Activated gamma-delta T cell (primary cell): ENCODE results near the gene GHRL.
"Not testable (repeated sequence)": the region's sequence is repeated elsewhere in the genome, so short reads cannot be mapped to it uniquely, and the experiment has no call there.

ENCODE experiments used
- DNase-seq: peaks from one replicate; lab custom pipeline; 2025; lab: John Stamatoyannopoulos, UW

The GHRL gene

GRCh38 chr3:10298064-10298463, 5.3 kb upstream of the GHRL start:
- not testable (repeated sequence) for DNase-seq

GRCh38 chr3:10294030-10294586, 1.4 kb upstream of the GHRL start:
- no peak for DNase-seq

GRCh38 chr3:10291641-10292040, 1.1 kb downstream of the GHRL start:
- no peak for DNase-seq

- no peak for DNase-seq
Observed at GRCh38 chr3:10290481-10291176, 2.1 kb downstream of the GHRL start.

GRCh38 chr3:10289787-10290355, 2.9 kb downstream of the GHRL start:
- no peak for DNase-seq

- no peak for DNase-seq
Observed at GRCh38 chr3:10289077-10289476, 3.7 kb downstream of the GHRL start.

- no peak for DNase-seq
Observed at GRCh38 chr3:10288575-10288960, 4.2 kb downstream of the GHRL start.

- DNase-seq: no peak
Observed at GRCh38 chr3:10287936-10288574, 4.7 kb downstream of the GHRL start.

GRCh38 chr3:10286596-10287295, 6.0 kb downstream of the GHRL start:
- DNase-seq: no peak

GRCh38 chr3:10286133-10286524, 6.6 kb downstream of the GHRL start:
- DNase-seq: no peak

- no peak for DNase-seq
Observed at GRCh38 chr3:10285272-10286132, 7.2 kb downstream of the GHRL start.

GRCh38 chr3:10284496-10284895, 8.3 kb downstream of the GHRL start:
- no peak for DNase-seq

GRCh38 chr3:10283638-10284037, 9.1 kb downstream of the GHRL start:
- DNase-seq: no peak

GRCh38 chr3:10281951-10282350, 10.8 kb downstream of the GHRL start:
- DNase-seq: no peak

GRCh38 chr3:10280571-10280970, 12.2 kb downstream of the GHRL start:
- no peak for DNase-seq

- DNase-seq: no peak
Observed at GRCh38 chr3:10280177-10280529, 12.6 kb downstream of the GHRL start.

- no peak for DNase-seq
Observed at GRCh38 chr3:10279384-10280176, 13.2 kb downstream of the GHRL start.

- no peak for DNase-seq
Observed at GRCh38 chr3:10278501-10278900, 14.2 kb downstream of the GHRL start.

GRCh38 chr3:10277115-10277625, 15.6 kb downstream of the GHRL start:
- no peak for DNase-seq

GRCh38 chr3:10274601-10275000, 18.1 kb downstream of the GHRL start:
- DNase-seq: no peak
